ENCODE results near the gene CACNA2D2.

DNA sequence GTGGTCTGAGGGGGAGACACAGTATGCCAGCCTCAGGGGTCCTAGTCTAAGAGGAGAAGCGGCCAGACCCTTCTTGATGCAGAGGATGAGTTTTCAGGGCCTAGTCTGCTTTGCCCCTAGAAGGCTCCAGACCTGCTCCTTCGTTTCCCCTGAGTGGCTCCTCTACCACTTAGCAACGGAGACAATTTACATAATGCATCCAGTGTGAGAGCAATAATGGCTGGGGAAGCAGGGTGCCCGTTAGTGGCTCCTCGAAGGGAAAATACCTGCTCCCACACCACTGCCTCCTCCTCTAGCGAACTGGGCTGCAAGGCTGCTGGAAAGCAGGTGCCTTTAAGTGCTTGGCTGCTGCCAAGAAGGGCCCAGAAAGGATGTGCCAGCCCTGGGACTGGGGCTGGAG lies 38.9 kb downstream of the CACNA2D2 start:
- TF ChIP-seq, protein P1, sequence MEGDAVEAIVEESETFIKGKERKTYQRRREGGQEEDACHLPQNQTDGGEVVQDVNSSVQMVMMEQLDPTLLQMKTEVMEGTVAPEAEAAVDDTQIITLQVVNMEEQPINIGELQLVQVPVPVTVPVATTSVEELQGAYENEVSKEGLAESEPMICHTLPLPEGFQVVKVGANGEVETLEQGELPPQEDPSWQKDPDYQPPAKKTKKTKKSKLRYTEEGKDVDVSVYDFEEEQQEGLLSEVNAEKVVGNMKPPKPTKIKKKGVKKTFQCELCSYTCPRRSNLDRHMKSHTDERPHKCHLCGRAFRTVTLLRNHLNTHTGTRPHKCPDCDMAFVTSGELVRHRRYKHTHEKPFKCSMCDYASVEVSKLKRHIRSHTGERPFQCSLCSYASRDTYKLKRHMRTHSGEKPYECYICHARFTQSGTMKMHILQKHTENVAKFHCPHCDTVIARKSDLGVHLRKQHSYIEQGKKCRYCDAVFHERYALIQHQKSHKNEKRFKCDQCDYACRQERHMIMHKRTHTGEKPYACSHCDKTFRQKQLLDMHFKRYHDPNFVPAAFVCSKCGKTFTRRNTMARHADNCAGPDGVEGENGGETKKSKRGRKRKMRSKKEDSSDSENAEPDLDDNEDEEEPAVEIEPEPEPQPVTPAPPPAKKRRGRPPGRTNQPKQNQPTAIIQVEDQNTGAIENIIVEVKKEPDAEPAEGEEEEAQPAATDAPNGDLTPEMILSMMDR (conservative IDR thresholded peaks at IDR 0.05 in 1 of 2, IDR thresholded peaks at IDR 0.05 in 1 of 2; ENCODE audit: extremely low read depth in 1 of 2, insufficient read depth in 1 of 2, low read depth in 1 of 2, low read length in 2 of 2): no peak
- TF ChIP-seq EZH2 (IDR thresholded peaks at IDR 0.05; ENCODE audit: borderline replicate concordance, low read length): no peak

All from mammary epithelial cell (primary cell).